HepG2 (cell line): ENCODE results near the gene TMEM233.

Experiments used
- CAMTA2 ChIP-seq: sonication (generic); formaldehyde crosslinking; IDR thresholded peaks from 2 replicates; pipeline ENCODE4 v1.4.0; 2020; ENCODE audit warnings: mild to moderate bottlenecking, missing genetic modification reagents, borderline replicate concordance
- FOXP4 ChIP-seq: sonication (generic); formaldehyde crosslinking; IDR thresholded peaks from 2 replicates; pipeline ENCODE4 v1.4.0; 2020; ENCODE audit warnings: missing genetic modification reagents
- JUNB ChIP-seq: sonication (generic); formaldehyde crosslinking; IDR thresholded peaks from 2 replicates; pipeline ENCODE4 v1.8.0; 2022; ENCODE audit warnings: missing genetic modification reagents, mild to moderate bottlenecking, borderline replicate concordance
- KDM1A ChIP-seq: IDR thresholded peaks from 2 replicates; pipeline ENCODE4 v1.6.1; 2016; ENCODE audit warnings: missing compliant biosample characterization
- REXO4 ChIP-seq: sonication (generic); formaldehyde crosslinking; IDR thresholded peaks from 2 replicates; pipeline ENCODE4 v1.8.0; 2022; ENCODE audit warnings: missing genetic modification reagents, mild to moderate bottlenecking, borderline replicate concordance
- SP2 ChIP-seq: sonication (generic); formaldehyde crosslinking; IDR thresholded peaks from 2 replicates; pipeline ENCODE4 v1.5.1; 2020; ENCODE audit warnings: mild to moderate bottlenecking, missing genetic modification reagents
- TSC22D2 ChIP-seq: sonication (generic); formaldehyde crosslinking; IDR thresholded peaks from 2 replicates; pipeline ENCODE4 v1.5.1; 2020; ENCODE audit warnings: missing genetic modification reagents, mild to moderate bottlenecking, borderline replicate concordance

DNA sequence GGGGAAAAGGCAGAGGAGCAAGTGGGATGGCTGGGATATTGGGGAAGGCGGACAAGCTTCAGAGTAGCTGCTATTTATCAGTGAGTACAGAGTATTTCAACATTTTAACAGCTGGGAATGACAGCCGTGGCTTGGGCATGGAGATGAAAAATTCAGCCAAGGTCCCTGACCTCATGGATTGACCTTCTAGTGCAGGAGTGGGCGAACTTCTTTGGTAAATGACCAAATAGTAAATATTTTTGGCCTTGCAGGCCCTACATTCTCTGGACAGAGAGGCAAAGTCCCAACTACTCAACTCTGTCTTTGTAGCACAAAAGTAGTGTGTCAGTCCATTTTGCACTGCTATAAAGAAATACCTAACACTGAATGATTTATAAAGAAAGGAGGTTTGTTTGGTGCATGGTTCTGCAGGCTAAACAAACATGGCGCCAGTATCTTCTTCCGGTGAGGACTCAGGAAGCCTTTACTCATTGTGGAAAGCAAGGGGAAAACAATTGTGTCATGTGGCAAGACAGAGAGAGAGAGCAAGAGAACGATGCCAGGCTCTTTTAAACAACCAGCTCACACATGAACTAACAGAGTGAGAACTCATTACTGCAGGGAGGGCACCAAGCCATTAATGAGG is 33.6 kb downstream of the TMEM233 start:
- TF ChIP-seq KDM1A (CRISPR knock-in tag) = no peak
- TF ChIP-seq JUNB = no peak
- TF ChIP-seq CAMTA2 (CRISPR knock-in tag) = no peak
- no peak for TF ChIP-seq SP2 (CRISPR knock-in tag)
- TF ChIP-seq TSC22D2 (CRISPR knock-in tag) = no peak
- TF ChIP-seq FOXP4 = no peak
- TF ChIP-seq REXO4 (CRISPR knock-in tag) = no peak
